Hepatocyte (in vitro differentiated cells): Measurements from ENCODE around the gene GPX7.

Experiments
- EZH2 ChIP-seq: fragments of 200-600 bp; sonication (generic); IDR thresholded peaks from 2 replicates; pipeline ENCODE4 v1.6.1; 2016; ENCODE audit warnings: antibody characterized with exemption, mild to moderate bottlenecking, borderline replicate concordance
- EZH2phosphoT487 ChIP-seq: fragments of 200-600 bp; sonication (generic); IDR thresholded peaks from one replicate; pipeline ENCODE4 v1.6.1; 2018; ENCODE audit warnings: antibody characterized with exemption, mild to moderate bottlenecking, low read depth, moderate library complexity; ENCODE audit not compliant: unreplicated experiment, severe bottlenecking
- TF ChIP-seq, protein P1 (sequence below): fragments of 200-600 bp; sonication (generic); IDR thresholded peaks from 2 replicates; pipeline ENCODE4 v1.5.1; 2016; ENCODE audit warnings: antibody characterized with exemption, mild to moderate bottlenecking; ENCODE audit not compliant: poor library complexity

DNA sequence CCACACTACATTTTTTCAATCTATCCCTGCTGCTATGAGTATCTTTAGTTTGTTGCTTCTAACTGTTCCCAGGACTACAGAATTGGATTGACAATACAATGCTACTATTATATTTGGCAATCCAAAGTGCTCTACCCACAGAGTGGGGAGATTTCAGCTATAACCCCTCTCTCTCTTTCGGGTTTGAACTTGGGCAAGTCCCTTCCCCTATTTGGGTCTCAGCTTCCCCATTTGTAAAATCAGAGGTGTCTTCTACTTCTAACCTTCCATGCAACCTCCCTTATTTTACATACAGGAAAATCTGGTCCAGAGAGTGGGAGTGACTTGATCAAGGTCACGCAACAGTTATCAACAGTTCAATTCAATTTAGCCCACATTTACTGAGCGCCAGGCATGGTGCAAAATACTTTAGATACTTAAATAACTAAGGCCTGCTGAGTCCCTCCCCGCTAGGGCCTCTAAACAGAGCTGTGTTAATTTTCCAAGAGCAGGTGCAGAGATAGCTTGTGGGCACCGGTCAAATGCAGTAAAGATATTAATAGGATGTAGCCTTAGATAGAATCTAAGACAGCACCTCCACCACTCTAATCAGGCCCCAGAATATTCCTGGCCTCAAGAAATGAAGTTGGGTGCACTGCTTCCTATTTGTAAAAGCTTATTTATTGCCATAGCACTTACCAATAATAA is 9.4 kb upstream of the GPX7 start:
- TF ChIP-seq, protein P1, sequence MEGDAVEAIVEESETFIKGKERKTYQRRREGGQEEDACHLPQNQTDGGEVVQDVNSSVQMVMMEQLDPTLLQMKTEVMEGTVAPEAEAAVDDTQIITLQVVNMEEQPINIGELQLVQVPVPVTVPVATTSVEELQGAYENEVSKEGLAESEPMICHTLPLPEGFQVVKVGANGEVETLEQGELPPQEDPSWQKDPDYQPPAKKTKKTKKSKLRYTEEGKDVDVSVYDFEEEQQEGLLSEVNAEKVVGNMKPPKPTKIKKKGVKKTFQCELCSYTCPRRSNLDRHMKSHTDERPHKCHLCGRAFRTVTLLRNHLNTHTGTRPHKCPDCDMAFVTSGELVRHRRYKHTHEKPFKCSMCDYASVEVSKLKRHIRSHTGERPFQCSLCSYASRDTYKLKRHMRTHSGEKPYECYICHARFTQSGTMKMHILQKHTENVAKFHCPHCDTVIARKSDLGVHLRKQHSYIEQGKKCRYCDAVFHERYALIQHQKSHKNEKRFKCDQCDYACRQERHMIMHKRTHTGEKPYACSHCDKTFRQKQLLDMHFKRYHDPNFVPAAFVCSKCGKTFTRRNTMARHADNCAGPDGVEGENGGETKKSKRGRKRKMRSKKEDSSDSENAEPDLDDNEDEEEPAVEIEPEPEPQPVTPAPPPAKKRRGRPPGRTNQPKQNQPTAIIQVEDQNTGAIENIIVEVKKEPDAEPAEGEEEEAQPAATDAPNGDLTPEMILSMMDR, result no peak
- TF ChIP-seq EZH2 (no peak), EZH2phosphoT487 (no peak)
